B cell (primary cell): ENCODE data around the gene C15orf39. TPM values are rescaled to one million over a fixed set of nuclear protein-coding genes. Genes with fewer than 3 reads are reported as not detected.
"Not testable (repeated sequence)": the region's sequence is repeated elsewhere in the genome, so short reads cannot be mapped to it uniquely, and the experiment has no call there.

Experiments
- ATAC-seq: fragments of 200-7000 bp; cut with Tn5 transposase; one replicate; pipeline ENCODE4 v1.10.0; 2021; ENCODE audit warnings: low read depth, mild to moderate bottlenecking, moderate number of reproducible peaks, moderate library complexity
- CTCF ChIA-PET: fragments of 350-600 bp; sonication (Branson Sonifier 250); formaldehyde crosslinking; loops from one replicate; lab custom pipeline; 2021; ENCODE audit warnings: antibody characterized with exemption, inconsistent platforms; lab: Charles Lee
- POLR2A ChIA-PET: fragments of 350-600 bp; sonication (Branson Sonifier 250); formaldehyde crosslinking; loops from one replicate; lab custom pipeline; 2021; ENCODE audit warnings: antibody characterized with exemption; lab: Charles Lee
- DNase-seq: peaks from one replicate; pipeline ENCODE4 v3.0.0; 2013
- H2AFZ ChIP-seq: 2 replicates; pipeline ENCODE4 v1.6.1; 2012; ENCODE audit warnings: mild to moderate bottlenecking, low read depth, low read length; ENCODE audit not compliant: insufficient read depth, poor library complexity, severe bottlenecking
- H3K27ac ChIP-seq, 2 donors: 1 replicate in 1 of 2; 2 replicates in 1 of 2; pipeline ENCODE4 v1.5.1; 2012 to 2013; ENCODE audit warnings: low read length in 2 of 2, mild to moderate bottlenecking in 2 of 2, moderate library complexity in 1 of 2
- H3K27me3 ChIP-seq, 4 experiments: fragments of 200-600 bp in 1 of 4; sonication (generic) in 1 of 4; replicated peaks in 1 of 4; 1 replicate in 2 of 4; 2 replicates in 2 of 4; pipeline versions ENCODE4 v1.6.1 to v1.7.0; 2013 to 2016; ENCODE audit warnings: low read length in 3 of 4, mild to moderate bottlenecking in 2 of 4, mixed read lengths in 1 of 4, moderate library complexity in 1 of 4; ENCODE audit not compliant: insufficient read depth in 4 of 4, control insufficient read depth in 3 of 4; ENCODE audit errors: control extremely low read depth in 1 of 4
- H3K36me3 ChIP-seq, 2 experiments: replicated peaks in 1 of 2; 1 replicate in 1 of 2; 2 replicates in 1 of 2; pipeline versions ENCODE4 v1.6.1 to v1.7.1; 2013; ENCODE audit warnings: low read length in 1 of 2; ENCODE audit not compliant: insufficient read depth in 2 of 2, control insufficient read depth in 1 of 2; ENCODE audit errors: control extremely low read depth in 1 of 2, extremely low read depth in 1 of 2
- H3K4me1 ChIP-seq, 2 donors: fragments of 200-600 bp in 1 of 2; sonication (generic) in 1 of 2; 1 replicate in 1 of 2; 2 replicates in 1 of 2; pipeline versions ENCODE4 v1.5.1 to v1.6.1; 2013 to 2017; ENCODE audit warnings: low read length in 2 of 2; ENCODE audit not compliant: control insufficient read depth in 2 of 2, insufficient read depth in 2 of 2
- H3K4me2 ChIP-seq: replicated peaks from 2 replicates; pipeline ENCODE3; 2012; ENCODE audit warnings: mild to moderate bottlenecking, low read depth, low read length; ENCODE audit not compliant: poor library complexity, severe bottlenecking
- H3K4me3 ChIP-seq, 5 experiments: fragments of 200-600 bp in 1 of 5; sonication (generic) in 1 of 5; 1 replicate in 3 of 5; 2 replicates in 2 of 5; pipeline versions ENCODE4 v1.5.1 to v1.7.0; 2011 to 2016; ENCODE audit warnings: low read length in 4 of 5, mild to moderate bottlenecking in 4 of 5, low read depth in 2 of 5, control low read depth in 1 of 5, moderate library complexity in 1 of 5; ENCODE audit not compliant: insufficient read depth in 1 of 5; ENCODE audit errors: control extremely low read depth in 1 of 5, extremely low read depth in 1 of 5
- H3K79me2 ChIP-seq: fragments of 200-600 bp; sonication (generic); one replicate; pipeline ENCODE4 v1.6.0; 2016; ENCODE audit warnings: low read length; ENCODE audit not compliant: control insufficient read depth, insufficient read depth
- H3K9ac ChIP-seq: fragments of 200-600 bp; sonication (generic); 2 replicates; pipeline ENCODE4 v1.6.1; 2017; ENCODE audit warnings: mild to moderate bottlenecking, low read length, moderate library complexity
- H3K9me3 ChIP-seq, 3 donors: one replicate each; pipeline versions ENCODE4 v1.6.1 to v1.7.1; 2013; ENCODE audit warnings: low read length in 2 of 3; ENCODE audit not compliant: control insufficient read depth in 2 of 3, insufficient read depth in 1 of 3; ENCODE audit errors: control extremely low read depth in 1 of 3
- H4K20me1 ChIP-seq: 2 replicates; pipeline ENCODE4 v1.6.0; 2012; ENCODE audit warnings: mild to moderate bottlenecking, low read length; ENCODE audit not compliant: insufficient read depth, control insufficient read depth, poor library complexity, severe bottlenecking
- H3K27ac Mint-ChIP-seq: one replicate; pipeline ENCODE4 v1.8.0; 2021; ENCODE audit warnings: mixed read lengths
- H3K27me3 Mint-ChIP-seq: one replicate; pipeline ENCODE4 v1.8.0; 2021; ENCODE audit warnings: mixed read lengths
- H3K4me1 Mint-ChIP-seq: one replicate; pipeline ENCODE4 v1.8.0; 2021; ENCODE audit warnings: mixed read lengths
- H3K4me3 Mint-ChIP-seq: one replicate; pipeline ENCODE4 v1.8.0; 2021; ENCODE audit warnings: mixed read lengths
- H3K9me3 Mint-ChIP-seq: one replicate; pipeline ENCODE4 v1.8.0; 2022; ENCODE audit warnings: mixed read lengths; ENCODE audit not compliant: insufficient read depth
- CTCF ChIP-seq: fragments of 200-600 bp; IDR thresholded peaks from one replicate; pipeline ENCODE4 v1.8.0; 2022; ENCODE audit warnings: antibody characterized with exemption, mild to moderate bottlenecking
- EZH2 ChIP-seq: IDR thresholded peaks from 2 replicates; pipeline ENCODE4 v1.6.1; 2012; ENCODE audit warnings: borderline replicate concordance, low read depth, mild to moderate bottlenecking, moderate library complexity, low read length; ENCODE audit not compliant: insufficient read depth, poor library complexity, severe bottlenecking
- WGBS: methylation state at CpG from one replicate; pipeline ENCODE4 v1.1.5; 2013; ENCODE audit warnings: missing lambda C conversion rate; ENCODE audit not compliant: insufficient coverage; 5-methylcytosine and 5-hydroxymethylcytosine counted together
- intact Hi-C: fragments of 100-400 bp; cut with micrococcal nuclease; formaldehyde crosslinking; loops from one replicate; pipeline ENCODE4 v1.10.0; 2022
- polyA plus RNA-seq: library from polyadenylated mRNA; depleted of rRNA; stranded (reverse); fragments of >200 nt; gene quantifications from 2 replicates; pipeline ENCODE4 v1.2.3, GENCODE V29; 2012
- total RNA-seq, 2 donors: library from RNA; stranded (reverse); fragments of 120-200 nt in 1 of 2; gene quantifications; 1 replicate in 1 of 2; 2 replicates in 1 of 2; pipeline versions ENCODE4 v1.2.3 to v1.2.4, GENCODE V29; 2013 to 2022

Gene C15orf39
- total and polyA plus RNA-seq, 2 donors (not counting 1 experiment from before 2014, with no cell fraction given): 12.4 to 72.7 TPM

GRCh38 chr15:75223688-75224087 lies 22.0 kb downstream of the C15orf39 start:
- ChIA-PET CTCF (interaction anchor here (1.9 kb wide), 1 partner anchor 181 kb away, joined by 5 read pairs; no protein-coding TSS in a partner anchor), POLR2A (interaction anchor here (0.6 kb wide), 1 partner anchor 762 kb away, joined by 3 read pairs; no protein-coding TSS in a partner anchor)
- 100% methylated on average over 4 of the region's 6 CpGs for WGBS
- intact Hi-C loops: no loop called here
- no peak overlapping the region for H2AFZ ChIP-seq
- H3K27me3 Mint-ChIP-seq: peaks cover 3% of the 10 kb centered on the region
- H3K9me3 ChIP-seq: no peaks in the 10 kb centered on the region
- H3K4me3 ChIP-seq: no peak overlapping the region
- no peak overlapping the region for H3K27ac ChIP-seq
- H3K4me1 ChIP-seq: peaks cover 12 to 13% of the 10 kb centered on the region in 2 donors
- H3K27me3 ChIP-seq: peaks cover 0 to 4% (median 1%) of the 10 kb centered on the region in 4 experiments
- ATAC-seq (no peak), DNase-seq (no peak)
- no peaks in the 10 kb centered on the region for H3K79me2 ChIP-seq
- no peak overlapping the region for H3K27ac Mint-ChIP-seq
- H3K4me1 Mint-ChIP-seq: peaks cover 14% of the 10 kb centered on the region
- no peaks in the 10 kb centered on the region for H3K36me3 ChIP-seq
- no peaks in the 10 kb centered on the region for H4K20me1 ChIP-seq
- no peak overlapping the region for H3K4me3 Mint-ChIP-seq
- no peak overlapping the region for H3K4me2 ChIP-seq
- TF ChIP-seq CTCF: no peak
- no peak for TF ChIP-seq EZH2
- H3K9me3 Mint-ChIP-seq: no peaks in the 10 kb centered on the region
- no peak overlapping the region for H3K9ac ChIP-seq

GRCh38 chr15:75224281-75224680 lies 22.6 kb downstream of the C15orf39 start:
- peak; percentile 4 for DNase-seq
- no peak overlapping the region for H2AFZ ChIP-seq
- no peak overlapping the region for H3K27ac ChIP-seq
- peaks cover 0 to 4% (median 1%) of the 10 kb centered on the region in 4 experiments for H3K27me3 ChIP-seq
- peaks cover 3% of the 10 kb centered on the region for H3K27me3 Mint-ChIP-seq
- no peaks in the 10 kb centered on the region for H3K9me3 ChIP-seq
- 92% methylated on average over 5 of the region's 12 CpGs for WGBS
- no peak for ATAC-seq
- intact Hi-C loops: no loop called here
- ChIA-PET CTCF (interaction anchor here (1.9 kb wide), 1 partner anchor 181 kb away, joined by 5 read pairs; no protein-coding TSS in a partner anchor), POLR2A (no interaction called here)
- H3K4me2 ChIP-seq: no peak overlapping the region
- no peaks in the 10 kb centered on the region for H3K79me2 ChIP-seq
- H4K20me1 ChIP-seq: no peaks in the 10 kb centered on the region
- no peak overlapping the region for H3K4me3 Mint-ChIP-seq
- peaks cover 8 to 9% of the 10 kb centered on the region in 2 donors for H3K4me1 ChIP-seq
- no peak for TF ChIP-seq CTCF
- no peak for TF ChIP-seq EZH2
- no peaks in the 10 kb centered on the region for H3K9me3 Mint-ChIP-seq
- H3K36me3 ChIP-seq: no peaks in the 10 kb centered on the region
- no peak overlapping the region for H3K9ac ChIP-seq
- no peak overlapping the region for H3K4me3 ChIP-seq
- no peak overlapping the region for H3K27ac Mint-ChIP-seq
- peaks cover 11% of the 10 kb centered on the region for H3K4me1 Mint-ChIP-seq

- DNase-seq, H3K4me3 ChIP-seq, H3K27ac ChIP-seq, H3K9me3 Mint-ChIP-seq, H3K79me2 ChIP-seq, H3K27me3 Mint-ChIP-seq, H3K27me3 ChIP-seq, H3K4me2 ChIP-seq, H2AFZ ChIP-seq, H3K27ac Mint-ChIP-seq, ATAC-seq, CTCF ChIA-PET, H3K9ac ChIP-seq, H3K4me1 ChIP-seq, H3K4me3 Mint-ChIP-seq, H3K4me1 Mint-ChIP-seq, intact Hi-C loops, H3K9me3 ChIP-seq, POLR2A ChIA-PET, H4K20me1 ChIP-seq, H3K36me3 ChIP-seq: not testable (repeated sequence)
- WGBS: 79% methylated on average over 2 of the region's 10 CpGs
Observed at GRCh38 chr15:75225102-75225836, 23.6 kb downstream of the C15orf39 start.
